K562 (cell line): ENCODE measurements around the gene IGF2. TPM values are rescaled to one million over a fixed set of nuclear protein-coding genes. Genes with fewer than 3 reads are reported as not detected.

Experiments used
- ATAC-seq: fragments of 200-7000 bp; cut with Tn5 transposase; 3 replicates; pipeline ENCODE4 v1.9.1; 2020; ENCODE audit warnings: moderate library complexity
- BruUV-seq: library from RNA; stranded (reverse); fragments of 400-500 nt; replicated peaks from 2 replicates; lab custom pipeline; 2021; lab: Mats Ljungman, UMichigan
- CTCF ChIA-PET: fragments of 300-600 bp; formaldehyde crosslinking; extraction: SDS; loops from one replicate; lab custom pipeline; 2021; ENCODE audit warnings: low intra/inter-chr PET ratio; lab: Yijun Ruan, JAX
- POLR2A ChIA-PET: fragments of 300-600, 350-650 bp; sonication (Branson Sonifier 250); formaldehyde crosslinking; extraction: SDS; loops from one replicate; lab custom pipeline; 2021; ENCODE audit warnings: antibody characterized with exemption, inconsistent platforms; lab: Yijun Ruan, JAX
- DNase-seq, 4 experiments: peaks; one replicate each; pipeline versions ENCODE4 v3.0.0 to v3.0.0-alpha.2; 2011 to 2018; ENCODE audit warnings: low spot score in 3 of 4, mixed read lengths in 3 of 4; ENCODE audit errors: extremely low read depth in 1 of 4
- FAIRE-seq: peaks from 2 replicates; lab custom pipeline; 2011; peaks lifted over from hg19 to GRCh38; lab: Jason Lieb, UNC
- H2AFZ ChIP-seq: 2 replicates; pipeline ENCODE4 v1.6.0; 2011; ENCODE audit warnings: low read depth, low read length, control low read depth, inconsistent platforms
- H3K27ac ChIP-seq: fragments of 200-600 bp; 3 replicates; pipeline ENCODE4 v1.8.0; 2011; ENCODE audit warnings: low read depth, mild to moderate bottlenecking, control low read depth, inconsistent platforms, low read length, moderate library complexity, mixed read lengths; ENCODE audit errors: extremely low read depth
- H3K27me3 ChIP-seq, 2 experiments: fragments of 300-600 bp in 1 of 2; 2 replicates in 1 of 2; 3 replicates in 1 of 2; pipeline versions ENCODE4 v1.6.0 to v1.8.0; 2011; ENCODE audit warnings: inconsistent platforms in 2 of 2, low read length in 2 of 2, mild to moderate bottlenecking in 1 of 2, mixed read lengths in 1 of 2, moderate library complexity in 1 of 2; ENCODE audit not compliant: control insufficient read depth in 2 of 2, insufficient read depth in 2 of 2
- H3K36me3 ChIP-seq: fragments of 300-600 bp; 3 replicates; pipeline ENCODE4 v1.8.0; 2011; ENCODE audit warnings: mild to moderate bottlenecking, low read length, inconsistent platforms; ENCODE audit not compliant: control insufficient read depth, insufficient read depth
- H3K4me1 ChIP-seq, 2 experiments: fragments of 200-600 bp in 1 of 2; replicated peaks in 1 of 2; 2 replicates in 1 of 2; 3 replicates in 1 of 2; pipeline versions ENCODE4 v1.5.1 to v1.8.0; 2011; ENCODE audit warnings: inconsistent platforms in 2 of 2, low read length in 2 of 2, mild to moderate bottlenecking in 1 of 2, mixed read lengths in 1 of 2, moderate library complexity in 1 of 2; ENCODE audit not compliant: control insufficient read depth in 2 of 2, insufficient read depth in 2 of 2
- H3K4me2 ChIP-seq: 2 replicates; pipeline ENCODE4 v1.6.1; 2011; ENCODE audit warnings: low read length, control low read depth, inconsistent platforms, mixed read lengths; ENCODE audit not compliant: insufficient read depth
- H3K4me3 ChIP-seq: fragments of 200-600 bp; sonication (generic), shearing (Covaris generic); 2 replicates; pipeline ENCODE4 v1.5.1; 2016; ENCODE audit warnings: control low read depth, inconsistent platforms
- H3K79me2 ChIP-seq: fragments of 200-600 bp; 3 replicates; pipeline ENCODE4 v1.8.0; 2011; ENCODE audit warnings: low read length, inconsistent platforms; ENCODE audit not compliant: control insufficient read depth, insufficient read depth
- H3K9ac ChIP-seq, 2 experiments: 2 replicates each; pipeline versions ENCODE4 v1.6.0 to v1.6.1; 2011; ENCODE audit warnings: low read depth in 2 of 2, low read length in 2 of 2, control low read depth in 1 of 2, inconsistent platforms in 1 of 2, mild to moderate bottlenecking in 1 of 2, mixed read lengths in 1 of 2; ENCODE audit not compliant: insufficient read depth in 1 of 2
- H3K9me1 ChIP-seq: one replicate; pipeline ENCODE4 v1.6.0; 2011; ENCODE audit warnings: inconsistent platforms, mild to moderate bottlenecking, low read length, moderate library complexity; ENCODE audit not compliant: control insufficient read depth, insufficient read depth
- H3K9me3 ChIP-seq: replicated peaks from 2 replicates; pipeline ENCODE4 v1.5.1; 2011; ENCODE audit warnings: low read depth, low read length, inconsistent platforms; ENCODE audit not compliant: control insufficient read depth, insufficient read depth
- H4K20me1 ChIP-seq: replicated peaks from 2 replicates; pipeline ENCODE4 v1.6.1; 2011; ENCODE audit warnings: low read length, inconsistent platforms, mixed read lengths; ENCODE audit not compliant: control insufficient read depth, insufficient read depth
- CXXC5 ChIP-seq: fragments of 250-450 bp; sonication (Bioruptor Pico); IDR thresholded peaks from 2 replicates; pipeline ENCODE4 v1.8.0; 2022; ENCODE audit warnings: inconsistent platforms, mild to moderate bottlenecking, moderate library complexity
- DACH1 ChIP-seq: fragments of 450-650 bp; IDR thresholded peaks from 2 replicates; pipeline ENCODE4 v1.6.1; 2018; ENCODE audit not compliant: partially characterized antibody
- DLX4 ChIP-seq: fragments of 250-450 bp; sonication (Bioruptor Pico); IDR thresholded peaks from 2 replicates; pipeline ENCODE4 v1.6.1; 2021; ENCODE audit warnings: mild to moderate bottlenecking
- EHMT2 ChIP-seq: fragments of 450-650 bp; IDR thresholded peaks from 2 replicates; pipeline ENCODE4 v1.6.1; 2018; ENCODE audit warnings: antibody characterized with exemption
- MAFF ChIP-seq: IDR thresholded peaks from 2 replicates; pipeline ENCODE4 v1.6.1; 2012; ENCODE audit warnings: low read length, improper control_type of control experiment
- MEIS2 ChIP-seq: fragments of 450-650 bp; IDR thresholded peaks from 2 replicates; pipeline ENCODE4 v1.6.1; 2014; ENCODE audit warnings: mild to moderate bottlenecking; ENCODE audit not compliant: partially characterized antibody
- NFATC3 ChIP-seq: fragments of 450-650 bp; IDR thresholded peaks from 2 replicates; pipeline ENCODE4 v1.6.1; 2017; ENCODE audit warnings: mild to moderate bottlenecking
- POU5F1 ChIP-seq: fragments of 150-350 bp; IDR thresholded peaks from 2 replicates; pipeline ENCODE4 v1.6.1; 2014; ENCODE audit warnings: borderline replicate concordance, low read length, low read depth, mild to moderate bottlenecking; ENCODE audit not compliant: partially characterized antibody
- RB1 ChIP-seq: fragments of 450-650 bp; IDR thresholded peaks from 2 replicates; pipeline ENCODE4 v1.6.1; 2017; ENCODE audit warnings: low read depth, mild to moderate bottlenecking
- RBM15 ChIP-seq: fragments of 200-400 bp; formaldehyde crosslinking; IDR thresholded peaks from 2 replicates; pipeline ENCODE4 v1.6.1; 2018; ENCODE audit warnings: mild to moderate bottlenecking, low read length, moderate library complexity; ENCODE audit not compliant: insufficient read depth
- RBM17 ChIP-seq: fragments of 200-400 bp; formaldehyde crosslinking; IDR thresholded peaks from 2 replicates; pipeline ENCODE4 v1.6.1; 2017; ENCODE audit warnings: low read depth, mild to moderate bottlenecking, low read length, borderline replicate concordance
- SIRT6 ChIP-seq: IDR thresholded peaks from one replicate; pipeline ENCODE4 v1.6.1; 2012; ENCODE audit warnings: low read depth, mild to moderate bottlenecking, control low read depth, inconsistent platforms, low read length, moderate library complexity
- ZNF12 ChIP-seq: sonication (generic); formaldehyde crosslinking; IDR thresholded peaks from 2 replicates; pipeline ENCODE4 v1.4.0; 2020; ENCODE audit warnings: mild to moderate bottlenecking, missing genetic modification reagents
- ZNF134 ChIP-seq: fragments of 250-450 bp; sonication (Bioruptor Pico); conservative IDR thresholded peaks from 2 replicates; pipeline ENCODE4 v1.4.0; 2020
- ZNF24 ChIP-seq: fragments of 450-650 bp; IDR thresholded peaks from 2 replicates; pipeline ENCODE4 v1.6.1; 2016
- ZNF445 ChIP-seq: fragments of 250-450 bp; sonication (Bioruptor Pico); IDR thresholded peaks from 2 replicates; pipeline ENCODE4 v1.4.0; 2020; ENCODE audit warnings: low read depth, mild to moderate bottlenecking, moderate library complexity
- WGBS: fragments of 100-300 bp; shearing (Covaris generic); methylation state at CpG from one replicate; pipeline ENCODE4 v1.1.6; 2016; ENCODE audit warnings: low coverage, mixed read lengths; ENCODE audit not compliant: insufficient coverage; ENCODE audit errors: missing lambda C conversion rate; 5-methylcytosine and 5-hydroxymethylcytosine counted together
- in situ Hi-C: fragments of 300-500 bp; cut with MboI; formaldehyde crosslinking; loops from 4 replicates; pipeline ENCODE4 v1.15.0; 2018; ENCODE audit warnings: inconsistent platforms, mixed read lengths
- intact Hi-C: fragments of 100-400 bp; cut with micrococcal nuclease; formaldehyde crosslinking; loops from 2 replicates; pipeline ENCODE4 v1.14.2; 2022
- polyA plus RNA-seq, 8 experiments: library from polyadenylated mRNA; depleted of rRNA in 4 of 8; stranded (reverse) in 5 of 8; unstranded in 3 of 8; fragments of >200 nt; fragmentation: Nextera tagmentation in 2 of 8; fragmentation: Illumina TruSeq in 1 of 8; extraction: Ambion mirVana in 2 of 8; extraction: Trizol in 1 of 8; gene quantifications; 2 replicates each; pipeline versions ENCODE4 v1.2.1 to v1.2.3, GENCODE V29; 2011 to 2014; ENCODE audit warnings: inconsistent platforms in 1 of 8, missing spikeins in 1 of 8
- total RNA-seq, 7 experiments: library from RNA; depleted of rRNA in 6 of 7; stranded (reverse); fragments of >200 nt in 6 of 7; fragmentation: Illumina TruSeq in 2 of 7; extraction: Trizol in 2 of 7; gene quantifications; 2 replicates each; pipeline versions ENCODE4 v1.2.1 to v1.2.3, GENCODE V29; 2011 to 2021; ENCODE audit warnings: low replicate concordance in 1 of 7

The IGF2 gene
- total and polyA plus RNA-seq, 9 of the 15 experiments (the other 6 are each of a cell fraction or from before 2014, with no cell fraction given) = 0.16 TPM; not detected in 8

- WGBS = 1% methylated on average over 11 of the region's 12 CpGs
- ATAC-seq (no peak), DNase-seq (no peak), FAIRE-seq (no peak)
- Histone ChIP-seq H3K4me1 (peaks cover 0 to 7% of the 10 kb centered on the region in 2 experiments; a peak in 2 of 5 replicates), H3K27me3 (peaks cover 4 to 53% of the 10 kb centered on the region in 2 experiments; a peak in 3 of 5 replicates), H3K9ac (no peak overlapping the region), H3K4me2 (no peak overlapping the region), H3K36me3 (no peaks in the 10 kb centered on the region), H3K9me1 (no peaks in the 10 kb centered on the region), H4K20me1 (peaks cover 9% of the 10 kb centered on the region; the same call in 1 of the 2 replicates), H3K79me2 (no peaks in the 10 kb centered on the region), H3K4me3 (no peak overlapping the region), H3K27ac (no peak overlapping the region), H2AFZ (no peak overlapping the region), H3K9me3 (no peaks in the 10 kb centered on the region)
- CTCF ChIA-PET = no interaction called here
- TF ChIP-seq EHMT2 (no peak), NFATC3 (no peak), DACH1 (no peak), MAFF (no peak), RB1 (no peak), ZNF24 (no peak), SIRT6 (no peak), DLX4 (CRISPR knock-in tag) (no peak), RBM17 (no peak), MEIS2 (no peak), POU5F1 (no peak), ZNF445 (no peak), RBM15 (no peak), CXXC5 (CRISPR knock-in tag) (no peak), ZNF134 (CRISPR knock-in tag) (no peak), ZNF12 (CRISPR knock-in tag) (no peak)
- in situ Hi-C loops (no loop called here), intact Hi-C loops (no loop called here)
- POLR2A ChIA-PET = no interaction called here
- no TSS peak for BruUV-seq
These were observed 4.2 kb upstream of the IGF2 start for GRCh38 chr11:2143477-2143798.
